ENCODE data around the gene SLC12A8.

DNA sequence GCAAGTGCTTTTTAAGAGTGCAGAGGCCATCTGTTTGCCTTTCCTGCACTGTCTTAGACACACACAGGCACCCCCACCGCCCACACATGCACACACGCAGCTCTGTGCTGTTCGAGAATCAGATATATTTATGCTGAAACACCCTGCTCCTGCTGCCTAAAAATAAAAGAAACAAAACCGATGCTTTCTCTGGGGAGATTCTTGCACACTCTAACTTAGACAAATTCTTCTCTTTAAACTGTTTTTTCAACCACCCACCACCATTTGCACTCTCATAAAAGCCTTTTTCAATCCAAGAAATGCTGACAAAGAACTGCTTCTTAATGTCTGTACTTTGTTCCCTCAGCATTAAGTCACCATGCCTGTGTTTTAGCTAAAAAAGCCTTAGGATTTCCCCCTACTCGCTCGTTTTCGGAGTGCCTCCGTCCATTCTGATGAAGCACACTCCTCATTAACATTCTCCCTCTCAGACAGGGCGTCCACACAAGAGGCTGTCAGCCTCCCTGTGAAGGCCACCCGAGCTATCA is 26.2 kb downstream of the SLC12A8 start:
- TF ChIP-seq CTCF (IDR thresholded peaks at IDR 0.05) (no peak), EZH2 (IDR thresholded peaks at IDR 0.05) (no peak)
